Measurements from ENCODE around the gene NFIC. TPM values are rescaled to one million over a fixed set of nuclear protein-coding genes. Genes with fewer than 3 reads are reported as not detected.

NFIC gene
- total and polyA plus RNA-seq, 3 donors from 2014 or later, result 56.5 to 127 (median 113) TPM

DNA sequence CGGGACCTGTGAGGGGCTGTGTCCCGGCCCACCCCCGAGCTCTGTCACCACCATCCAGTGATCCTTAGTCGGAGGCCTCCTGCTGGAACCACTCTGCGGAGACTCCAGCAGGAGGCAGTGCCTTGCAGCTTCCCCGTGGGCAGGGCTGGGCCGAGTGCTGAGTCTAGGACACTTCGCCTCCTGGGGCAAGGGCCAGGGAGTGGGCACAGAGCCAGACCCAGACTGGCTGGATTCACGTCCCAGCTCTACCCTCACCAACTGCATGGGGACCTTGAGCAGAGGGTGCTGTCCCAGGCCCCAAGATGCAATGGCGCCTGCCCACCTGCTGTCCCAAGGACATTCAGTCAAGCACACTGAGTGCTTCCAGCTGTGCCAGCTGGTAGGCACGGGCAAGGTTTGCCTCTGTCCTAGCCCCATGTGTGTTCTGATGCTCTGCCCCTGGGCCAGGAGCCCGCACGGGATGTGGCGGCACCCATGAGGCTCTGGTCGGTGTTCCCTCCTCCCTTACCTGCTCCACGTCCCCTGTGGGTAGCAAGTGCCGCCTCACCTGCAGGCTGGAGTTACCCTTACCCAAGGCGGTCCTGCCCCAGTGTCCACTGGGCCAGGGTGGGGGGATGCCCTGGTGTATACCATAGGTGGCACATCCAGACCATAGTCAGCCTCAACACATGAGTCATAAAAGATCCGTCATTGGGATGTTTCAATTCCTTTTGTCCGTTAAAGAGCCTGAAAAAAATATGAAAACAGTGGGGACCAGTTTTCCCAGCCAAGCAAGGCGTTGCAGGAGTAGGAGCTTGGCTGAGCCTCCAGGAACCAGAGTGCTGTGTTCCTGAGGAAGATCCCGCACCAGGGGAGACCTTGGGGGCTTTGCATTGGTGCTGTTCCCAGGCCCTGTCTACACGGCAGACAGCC is 147.1 kb downstream of the NFIC start:
- intact Hi-C loops (cut with DNase I; ENCODE audit: low total_unique reads), result no loop called here
- WGBS, 2 donors, result 64 to 72% methylated on average over 7 to 23 of the region's 23 CpGs
- no peak overlapping the region for H3K27ac ChIP-seq
- H3K4me3 ChIP-seq, result no peak overlapping the region
- H3K36me3 ChIP-seq (ENCODE audit: low read depth, missing control alignments), result no peaks in the 10 kb centered on the region
- H3K27me3 ChIP-seq, result no peaks in the 10 kb centered on the region
- H3K4me1 ChIP-seq, result peaks cover 42% of the 10 kb centered on the region
- peak; percentile 55 for DNase-seq
- TF ChIP-seq, protein P1, sequence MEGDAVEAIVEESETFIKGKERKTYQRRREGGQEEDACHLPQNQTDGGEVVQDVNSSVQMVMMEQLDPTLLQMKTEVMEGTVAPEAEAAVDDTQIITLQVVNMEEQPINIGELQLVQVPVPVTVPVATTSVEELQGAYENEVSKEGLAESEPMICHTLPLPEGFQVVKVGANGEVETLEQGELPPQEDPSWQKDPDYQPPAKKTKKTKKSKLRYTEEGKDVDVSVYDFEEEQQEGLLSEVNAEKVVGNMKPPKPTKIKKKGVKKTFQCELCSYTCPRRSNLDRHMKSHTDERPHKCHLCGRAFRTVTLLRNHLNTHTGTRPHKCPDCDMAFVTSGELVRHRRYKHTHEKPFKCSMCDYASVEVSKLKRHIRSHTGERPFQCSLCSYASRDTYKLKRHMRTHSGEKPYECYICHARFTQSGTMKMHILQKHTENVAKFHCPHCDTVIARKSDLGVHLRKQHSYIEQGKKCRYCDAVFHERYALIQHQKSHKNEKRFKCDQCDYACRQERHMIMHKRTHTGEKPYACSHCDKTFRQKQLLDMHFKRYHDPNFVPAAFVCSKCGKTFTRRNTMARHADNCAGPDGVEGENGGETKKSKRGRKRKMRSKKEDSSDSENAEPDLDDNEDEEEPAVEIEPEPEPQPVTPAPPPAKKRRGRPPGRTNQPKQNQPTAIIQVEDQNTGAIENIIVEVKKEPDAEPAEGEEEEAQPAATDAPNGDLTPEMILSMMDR (IDR thresholded peaks at IDR 0.05), result no peak
- TF ChIP-seq POLR2A (IDR thresholded peaks at IDR 0.05), result no peak
- no peaks in the 10 kb centered on the region for H3K9me3 ChIP-seq

DNA sequence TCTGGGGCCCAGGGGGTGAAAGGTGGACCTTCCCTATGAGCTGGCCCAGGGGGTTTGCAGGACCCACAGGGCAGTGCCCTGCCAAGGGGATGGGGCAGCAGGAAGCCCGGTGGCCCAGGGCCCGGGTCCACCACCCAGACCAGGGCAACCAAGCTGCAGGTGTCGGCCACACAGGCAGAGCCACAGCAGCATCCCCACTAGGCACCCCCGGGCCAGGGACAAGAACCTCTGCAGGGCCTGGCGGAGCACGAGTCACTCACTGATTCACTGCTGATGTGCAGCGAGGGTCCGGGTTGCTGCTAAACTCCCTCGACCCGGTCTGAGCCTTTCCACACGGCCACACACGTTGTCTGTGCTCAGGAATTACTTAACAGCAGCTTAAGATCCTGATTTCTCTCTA is 148.5 kb downstream of the NFIC start:
- Histone ChIP-seq H3K27me3 (no peaks in the 10 kb centered on the region), H3K36me3 (ENCODE audit: low read depth, missing control alignments) (no peaks in the 10 kb centered on the region), H3K4me1 (peaks cover 41% of the 10 kb centered on the region), H3K9me3 (no peaks in the 10 kb centered on the region), H3K4me3 (no peak overlapping the region), H3K27ac (peak overlapping the region in 1 of 2 donors; percentile 24)
- TF ChIP-seq, protein P1 (IDR thresholded peaks at IDR 0.05), result no peak
- TF ChIP-seq POLR2A (IDR thresholded peaks at IDR 0.05), result no peak
- intact Hi-C loops (cut with DNase I; ENCODE audit: low total_unique reads), result no loop called here
- no peak for DNase-seq
- 72 to 83% methylated on average over 8 to 12 of the region's 12 CpGs for WGBS, 2 donors

DNA sequence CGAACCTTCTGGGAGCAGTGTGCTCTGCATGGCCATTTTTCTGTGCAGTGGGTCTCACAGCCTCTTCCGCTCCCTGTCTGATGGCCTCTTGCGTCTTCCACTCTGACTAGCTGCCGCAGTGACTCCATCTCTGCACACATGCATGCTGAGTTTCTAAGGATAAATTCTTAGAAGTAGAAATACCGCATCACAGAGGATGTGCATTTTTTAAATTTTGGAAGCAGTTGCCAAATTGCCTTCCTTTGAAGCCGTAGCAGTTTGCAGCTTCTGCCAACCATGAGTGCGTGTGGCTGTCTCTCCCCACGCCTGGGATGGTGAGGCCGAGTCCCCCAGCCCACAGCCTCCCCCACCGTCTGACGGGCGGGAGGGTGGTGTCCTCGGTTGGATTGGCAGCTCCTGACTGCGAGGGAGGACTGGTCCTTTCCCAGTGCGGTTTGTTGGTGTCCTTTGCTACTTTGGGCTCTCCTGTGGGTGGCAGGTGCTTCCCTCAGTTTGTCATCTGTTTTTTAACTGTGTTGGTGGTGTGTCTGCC is 149.6 kb downstream of the NFIC start:
- peaks cover 41% of the 10 kb centered on the region for H3K4me1 ChIP-seq
- WGBS, 2 donors, result 51 to 63% methylated on average over 10 to 15 of the region's 15 CpGs

DNA sequence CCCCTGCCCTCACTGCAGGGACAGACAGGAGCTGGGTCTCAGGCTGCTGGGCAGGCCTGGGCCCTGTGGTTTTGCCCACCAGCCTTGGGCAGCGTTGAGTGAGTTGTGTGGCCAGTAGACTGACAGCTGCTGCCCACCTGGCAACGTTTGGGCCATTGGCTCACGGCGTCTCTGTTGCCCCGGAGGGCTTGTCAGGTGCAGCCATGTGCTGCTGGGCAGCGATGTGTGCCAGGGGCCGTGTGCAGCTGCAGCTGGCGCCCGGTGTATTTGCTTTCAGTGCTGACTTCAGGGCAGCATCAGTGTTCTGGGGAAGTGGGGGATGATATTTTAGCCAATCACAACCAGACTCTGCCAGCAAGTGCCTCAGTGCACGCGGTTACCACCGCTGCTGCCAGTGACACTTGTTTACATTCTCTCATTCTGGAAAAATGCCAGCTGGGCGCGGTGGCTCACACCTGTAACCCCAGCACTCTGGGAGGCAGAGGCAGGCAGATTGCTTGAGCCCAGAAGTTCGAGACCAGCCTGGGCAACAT is 150.4 kb downstream of the NFIC start:
- Histone ChIP-seq H3K4me1 (peaks cover 37% of the 10 kb centered on the region), H3K36me3 (ENCODE audit: low read depth, missing control alignments) (no peaks in the 10 kb centered on the region), H3K27ac (no peak overlapping the region), H3K27me3 (no peaks in the 10 kb centered on the region), H3K9me3 (no peaks in the 10 kb centered on the region), H3K4me3 (no peak overlapping the region)
- WGBS, 2 donors, result 60 to 70% methylated on average over 4 to 15 of the region's 15 CpGs
- no peak for DNase-seq
- intact Hi-C loops (cut with DNase I; ENCODE audit: low total_unique reads), result no loop called here
- TF ChIP-seq, protein P1 (IDR thresholded peaks at IDR 0.05), result no peak
- no peak for TF ChIP-seq POLR2A (IDR thresholded peaks at IDR 0.05)

More for the DNA sequence above, 149.6 kb downstream of the NFIC start:
- intact Hi-C loops (cut with DNase I; ENCODE audit: low total_unique reads), result no loop called here
- H3K36me3 ChIP-seq (ENCODE audit: low read depth, missing control alignments), result no peaks in the 10 kb centered on the region
- TF ChIP-seq POLR2A (IDR thresholded peaks at IDR 0.05), result no peak
- TF ChIP-seq, protein P1 (IDR thresholded peaks at IDR 0.05), result no peak
- no peak overlapping the region for H3K4me3 ChIP-seq
- H3K27me3 ChIP-seq, result no peaks in the 10 kb centered on the region
- H3K27ac ChIP-seq, result no peak overlapping the region
- H3K9me3 ChIP-seq, result no peaks in the 10 kb centered on the region
- no peak for DNase-seq
